PFSK-1 (cell line): ENCODE results near the gene TCF12.

Experiments used
- POLR2AphosphoS5 ChIP-seq: IDR thresholded peaks from 2 replicates; pipeline ENCODE4 v1.6.1; 2012; ENCODE audit warnings: low read depth, mild to moderate bottlenecking, control low read depth, low read length, moderate library complexity
- SIN3A ChIP-seq: IDR thresholded peaks from 2 replicates; pipeline ENCODE4 v1.6.1; 2012; ENCODE audit warnings: mild to moderate bottlenecking, low read length, moderate library complexity, borderline replicate concordance; ENCODE audit not compliant: insufficient read depth
- TAF1 ChIP-seq: IDR thresholded peaks from 2 replicates; pipeline ENCODE4 v1.6.1; 2012; ENCODE audit warnings: low read length, control low read depth, borderline replicate concordance; ENCODE audit not compliant: insufficient read depth

DNA sequence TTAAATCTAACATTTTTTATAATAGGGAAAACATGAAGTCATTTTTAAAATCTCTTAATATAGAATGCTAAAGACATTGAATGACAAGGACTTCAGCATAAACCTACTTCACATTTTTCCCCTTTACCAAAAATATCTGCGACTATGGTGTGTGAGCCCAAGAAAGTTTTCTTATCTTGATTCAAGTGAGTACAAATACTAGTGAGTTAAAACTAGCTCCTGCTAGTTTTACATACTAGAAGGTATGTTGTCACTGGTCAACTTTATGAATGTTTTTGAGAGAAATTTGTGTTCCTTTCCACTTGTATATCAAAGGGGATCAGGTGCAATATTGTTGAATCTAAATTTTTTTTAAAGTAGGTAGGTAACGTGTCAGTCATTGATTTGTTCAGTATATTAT is 305.4 kb downstream of the TCF12 start:
- no peak for TF ChIP-seq SIN3A
- no peak for TF ChIP-seq POLR2AphosphoS5
- TF ChIP-seq TAF1: no peak
